Fibroblast of skin of left biceps (primary cell): Measurements from ENCODE around the gene DHX30.
"Not testable (repeated sequence)": the region's sequence is repeated elsewhere in the genome, so short reads cannot be mapped to it uniquely, and the experiment has no call there.

Experiments
- DNase-seq, 2 experiments: peaks; one replicate each; pipeline ENCODE4 v3.0.0-alpha.2; 2013; ENCODE audit warnings: low read depth in 2 of 2

Gene DHX30

GRCh38 chr3:47877719-47878118 lies 74.8 kb downstream of the DHX30 start:
- no peak for DNase-seq

GRCh38 chr3:47882338-47882737 lies 79.4 kb downstream of the DHX30 start:
- DNase-seq = no peak

- DNase-seq = no peak
These were observed 81.7 kb downstream of the DHX30 start for GRCh38 chr3:47884603-47885002.

GRCh38 chr3:47885168-47885567 lies 82.2 kb downstream of the DHX30 start:
- DNase-seq = no peak

- not testable (repeated sequence) for DNase-seq
These were observed 85.1 kb downstream of the DHX30 start for GRCh38 chr3:47887991-47888390.

GRCh38 chr3:47888986-47889757 lies 86.2 kb downstream of the DHX30 start:
- DNase-seq = no peak

- DNase-seq = no peak
These were observed 87.3 kb downstream of the DHX30 start for GRCh38 chr3:47890126-47890827.

- DNase-seq = no peak
These were observed 88.1 kb downstream of the DHX30 start for GRCh38 chr3:47890828-47891612.

- no peak for DNase-seq
These were observed 88.7 kb downstream of the DHX30 start for GRCh38 chr3:47891613-47892005.

GRCh38 chr3:47892286-47893040 lies 89.5 kb downstream of the DHX30 start:
- DNase-seq = no peak

- no peak for DNase-seq
These were observed 92.3 kb downstream of the DHX30 start for GRCh38 chr3:47895241-47895640.

GRCh38 chr3:47896736-47897135 lies 93.8 kb downstream of the DHX30 start:
- no peak for DNase-seq

- no peak for DNase-seq
These were observed 95.0 kb downstream of the DHX30 start for GRCh38 chr3:47897954-47898353.

GRCh38 chr3:47899495-47900108 lies 96.7 kb downstream of the DHX30 start:
- DNase-seq = no peak
